Measurements from ENCODE around the gene COPS6. TPM values are rescaled to one million over a fixed set of nuclear protein-coding genes. Genes with fewer than 3 reads are reported as not detected.

Gene COPS6
- total and polyA plus RNA-seq, 7 experiments from 2014 or later, result 65.7 to 122 (median 89.1) TPM

GRCh38 chr7:100089458-100090196 lies 858 bp downstream of the COPS6 start:
- H3K4me3 Mint-ChIP-seq, result peak overlapping the region; percentile 82 to 96 (median 90)
- peaks cover 0 to 12% (median 0%) of the 10 kb centered on the region in 5 donors for H3K27me3 Mint-ChIP-seq
- H3K9me3 Mint-ChIP-seq, result peaks cover 0 to 11% (median 0%) of the 10 kb centered on the region in 11 donors
- ChIA-PET CTCF (interaction anchor here (1.0 kb wide), 1 partner anchor 11 kb away, joined by 6 read pairs; the partner anchor contains the start of genes AP4M1 and MCM7), POLR2A (interaction anchor here (0.6 to 5.2 kb wide), 7 partner anchors 9 to 532 kb away, joined by 3 to 59 read pairs (median 3); partner anchors contain the start of genes AP4M1, MBLAC1 and MCM7)
- H3K4me3 ChIP-seq (ENCODE audit: low read length), result peak overlapping the region; percentile 61
- peak overlapping the region; percentile 87 for H3K27ac ChIP-seq (ENCODE audit: low read depth, low read length)
- peaks cover 6 to 11% of the 10 kb centered on the region in 2 donors for H3K4me1 ChIP-seq (ENCODE audit: control insufficient read depth in 2 of 2, insufficient read depth in 2 of 2, low read length in 2 of 2)
- H3K9me3 ChIP-seq (ENCODE audit: control insufficient read depth in 2 of 3, low read length in 3 of 3), result no peaks in the 10 kb centered on the region
- H3K36me3 Mint-ChIP-seq, result peaks cover 0 to 39% (median 14%) of the 10 kb centered on the region in 5 donors
- peak overlapping the region; percentile 89 to 96 (median 94) for H3K27ac Mint-ChIP-seq
- no peak for DNase-seq
- peaks cover 4 to 48% (median 17%) of the 10 kb centered on the region in 3 experiments for H3K36me3 ChIP-seq (ENCODE audit: control insufficient read depth in 2 of 3, insufficient read depth in 3 of 3, low read length in 3 of 3)
- H3K27me3 ChIP-seq (ENCODE audit: control insufficient read depth in 2 of 2, insufficient read depth in 2 of 2, low read length in 2 of 2), result no peaks in the 10 kb centered on the region
- H3K4me1 Mint-ChIP-seq, result peaks cover 11 to 40% (median 20%) of the 10 kb centered on the region in 7 donors
- ATAC-seq, result no peak
- intact Hi-C loops (cut with micrococcal nuclease), result loop anchor here (1.0 to 10.0 kb wide), 5 partner anchors 8 to 685 kb away; partner anchors contain the start of genes ZNF3 (in 2 of the 2), BUD31 (in 1 of the 2), MBLAC1 (in 1 of the 2) and PDAP1 (in 1 of the 2)

GRCh38 chr7:100090527-100091410 lies 2.0 kb downstream of the COPS6 start:
- Histone ChIP-seq H3K4me3 (ENCODE audit: low read length) (no peak overlapping the region), H3K9me3 (ENCODE audit: control insufficient read depth in 2 of 3, low read length in 3 of 3) (no peaks in the 10 kb centered on the region), H3K4me1 (ENCODE audit: control insufficient read depth in 2 of 2, insufficient read depth in 2 of 2, low read length in 2 of 2) (peaks cover 6 to 11% of the 10 kb centered on the region in 2 donors), H3K27me3 (ENCODE audit: control insufficient read depth in 2 of 2, insufficient read depth in 2 of 2, low read length in 2 of 2) (no peaks in the 10 kb centered on the region), H3K27ac (ENCODE audit: low read depth, low read length) (no peak overlapping the region), H3K36me3 (ENCODE audit: control insufficient read depth in 2 of 3, insufficient read depth in 3 of 3, low read length in 3 of 3) (peaks cover 6 to 59% (median 24%) of the 10 kb centered on the region in 3 experiments)
- ChIA-PET CTCF (interaction anchor here (0.7 kb wide), 1 partner anchor 9 kb away, joined by 3 read pairs; no protein-coding TSS in a partner anchor), POLR2A (interaction anchor here (0.7 to 5.2 kb wide), 4 partner anchors 8 to 42 kb away, joined by 3 to 59 read pairs (median 3); partner anchors contain the start of genes AP4M1 and MCM7)
- ATAC-seq (no peak), DNase-seq (no peak)
- Mint-ChIP-seq H3K4me3 (peak overlapping the region in 9 of 10 donors; percentile 27 to 91 (median 63)), H3K9me3 (peaks cover 0 to 11% (median 0%) of the 10 kb centered on the region in 11 donors), H3K27me3 (peaks cover 0 to 3% (median 0%) of the 10 kb centered on the region in 5 donors), H3K4me1 (peaks cover 11 to 42% (median 21%) of the 10 kb centered on the region in 7 donors), H3K36me3 (peaks cover 3 to 47% (median 18%) of the 10 kb centered on the region in 5 donors), H3K27ac (peak overlapping the region in 7 of 9 donors; percentile 45 to 88 (median 56))
- intact Hi-C loops (cut with micrococcal nuclease), result no loop called here

GRCh38 chr7:100091411-100092181 lies 2.8 kb downstream of the COPS6 start:
- Histone ChIP-seq H3K36me3 (ENCODE audit: control insufficient read depth in 2 of 3, insufficient read depth in 3 of 3, low read length in 3 of 3) (peaks cover 6 to 67% (median 24%) of the 10 kb centered on the region in 3 experiments), H3K9me3 (ENCODE audit: control insufficient read depth in 2 of 3, low read length in 3 of 3) (no peaks in the 10 kb centered on the region), H3K4me1 (ENCODE audit: control insufficient read depth in 2 of 2, insufficient read depth in 2 of 2, low read length in 2 of 2) (peaks cover 6 to 11% of the 10 kb centered on the region in 2 donors), H3K27ac (ENCODE audit: low read depth, low read length) (no peak overlapping the region), H3K27me3 (ENCODE audit: control insufficient read depth in 2 of 2, insufficient read depth in 2 of 2, low read length in 2 of 2) (no peaks in the 10 kb centered on the region), H3K4me3 (ENCODE audit: low read length) (no peak overlapping the region)
- Mint-ChIP-seq H3K4me1 (peaks cover 11 to 42% (median 23%) of the 10 kb centered on the region in 7 donors), H3K4me3 (peak overlapping the region in 5 of 10 donors; percentile 2 to 91 (median 29)), H3K27ac (peak overlapping the region in 4 of 9 donors; percentile 28 to 49 (median 44)), H3K36me3 (peaks cover 5 to 49% (median 18%) of the 10 kb centered on the region in 5 donors), H3K27me3 (no peaks in the 10 kb centered on the region), H3K9me3 (peaks cover 0 to 11% (median 0%) of the 10 kb centered on the region in 11 donors)
- POLR2A ChIA-PET, result interaction anchor here (0.6 to 5.2 kb wide), 4 partner anchors 9 to 10 kb away, joined by 3 to 59 read pairs (median 4); partner anchors contain the start of genes AP4M1 and MCM7
- intact Hi-C loops (cut with micrococcal nuclease), result no loop called here
- ATAC-seq (no peak), DNase-seq (no peak)
- CTCF ChIA-PET, result no interaction called here

- Mint-ChIP-seq H3K36me3 (peaks cover 13 to 60% (median 28%) of the 10 kb centered on the region in 5 donors), H3K4me1 (peaks cover 13 to 49% (median 30%) of the 10 kb centered on the region in 7 donors), H3K27me3 (no peaks in the 10 kb centered on the region), H3K27ac (peak overlapping the region in 2 of 9 donors; percentile 10 to 29), H3K9me3 (peaks cover 0 to 9% (median 0%) of the 10 kb centered on the region in 11 donors), H3K4me3 (no peak overlapping the region)
- CTCF ChIA-PET, result no interaction called here
- DNase-seq (no peak), ATAC-seq (no peak)
- Histone ChIP-seq H3K27ac (ENCODE audit: low read depth, low read length) (no peak overlapping the region), H3K4me3 (ENCODE audit: low read length) (no peak overlapping the region), H3K4me1 (ENCODE audit: control insufficient read depth in 2 of 2, insufficient read depth in 2 of 2, low read length in 2 of 2) (peaks cover 9 to 10% of the 10 kb centered on the region in 2 donors), H3K36me3 (ENCODE audit: control insufficient read depth in 2 of 3, insufficient read depth in 3 of 3, low read length in 3 of 3) (peaks cover 17 to 81% (median 35%) of the 10 kb centered on the region in 3 experiments), H3K27me3 (ENCODE audit: control insufficient read depth in 2 of 2, insufficient read depth in 2 of 2, low read length in 2 of 2) (no peaks in the 10 kb centered on the region), H3K9me3 (ENCODE audit: control insufficient read depth in 2 of 3, low read length in 3 of 3) (no peaks in the 10 kb centered on the region)
- intact Hi-C loops (cut with micrococcal nuclease), result no loop called here
- POLR2A ChIA-PET, result no interaction called here
Observed at GRCh38 chr7:100093054-100093453, 4.3 kb downstream of the COPS6 start.

GRCh38 chr7:100093498-100093897 lies 4.7 kb downstream of the COPS6 start:
- H3K36me3 Mint-ChIP-seq, result peaks cover 17 to 65% (median 33%) of the 10 kb centered on the region in 5 donors
- POLR2A ChIA-PET, result no interaction called here

More at GRCh38 chr7:100093498-100093897, 4.7 kb downstream of the COPS6 start:
- Mint-ChIP-seq H3K4me1 (peaks cover 15 to 51% (median 35%) of the 10 kb centered on the region in 7 donors), H3K4me3 (no peak overlapping the region), H3K9me3 (peaks cover 0 to 6% (median 0%) of the 10 kb centered on the region in 11 donors), H3K27me3 (no peaks in the 10 kb centered on the region), H3K27ac (peak overlapping the region in 1 of 9 donors; percentile 10)
- ATAC-seq (no peak), DNase-seq (no peak)
- Histone ChIP-seq H3K36me3 (ENCODE audit: control insufficient read depth in 2 of 3, insufficient read depth in 3 of 3, low read length in 3 of 3) (peaks cover 22 to 85% (median 39%) of the 10 kb centered on the region in 3 experiments), H3K4me3 (ENCODE audit: low read length) (no peak overlapping the region), H3K27me3 (ENCODE audit: control insufficient read depth in 2 of 2, insufficient read depth in 2 of 2, low read length in 2 of 2) (no peaks in the 10 kb centered on the region), H3K9me3 (ENCODE audit: control insufficient read depth in 2 of 3, low read length in 3 of 3) (no peaks in the 10 kb centered on the region), H3K27ac (ENCODE audit: low read depth, low read length) (no peak overlapping the region), H3K4me1 (ENCODE audit: control insufficient read depth in 2 of 2, insufficient read depth in 2 of 2, low read length in 2 of 2) (peaks cover 5 to 15% of the 10 kb centered on the region in 2 donors)
- intact Hi-C loops (cut with micrococcal nuclease), result no loop called here
- CTCF ChIA-PET, result no interaction called here
